CD4-positive, alpha-beta T cell (primary cell): ENCODE measurements around the gene NR3C1. TPM values are rescaled to one million over a fixed set of nuclear protein-coding genes. Genes with fewer than 3 reads are reported as not detected.
A peak's percentile ranks its signal among the peaks of the same experiment; 100 is the strongest.

Source experiments
- ATAC-seq: fragments of 200-7000 bp; cut with Tn5 transposase; one replicate; pipeline ENCODE4 v1.10.0; 2022; ENCODE audit warnings: mild to moderate bottlenecking; ENCODE audit not compliant: poor library complexity
- CTCF ChIA-PET: fragments of 350-600 bp; sonication (Branson Sonifier 250); formaldehyde crosslinking; loops from one replicate; lab custom pipeline; 2021; ENCODE audit warnings: antibody characterized with exemption, inconsistent platforms; lab: Charles Lee
- POLR2A ChIA-PET: fragments of 350-600 bp; sonication (Branson Sonifier 250); formaldehyde crosslinking; loops from one replicate; lab custom pipeline; 2021; ENCODE audit warnings: antibody characterized with exemption, inconsistent platforms; lab: Charles Lee
- DNase-seq, 14 experiments: peaks; one replicate each; pipeline ENCODE4 v3.0.0-alpha.2; 2013 to 2020; ENCODE audit warnings: mixed read lengths in 2 of 14
- H3K27ac ChIP-seq, 2 donors: one replicate each; pipeline versions ENCODE4 v1.5.1 to v1.7.0; 2013; ENCODE audit warnings: low read length in 2 of 2, low read depth in 1 of 2, mild to moderate bottlenecking in 1 of 2
- H3K27me3 ChIP-seq, 2 experiments: 1 replicate in 1 of 2; 2 replicates in 1 of 2; pipeline versions ENCODE4 v1.6.1 to v1.7.0; 2013; ENCODE audit warnings: low read length in 2 of 2, control low read depth in 1 of 2, mild to moderate bottlenecking in 1 of 2, moderate library complexity in 1 of 2; ENCODE audit not compliant: insufficient read depth in 2 of 2, control insufficient read depth in 1 of 2
- H3K36me3 ChIP-seq: one replicate; pipeline ENCODE4 v1.6.1; 2013; ENCODE audit warnings: low read length, control low read depth; ENCODE audit not compliant: insufficient read depth
- H3K4me1 ChIP-seq: one replicate; pipeline ENCODE4 v1.6.1; 2013; ENCODE audit warnings: low read length, control low read depth; ENCODE audit not compliant: insufficient read depth
- H3K4me3 ChIP-seq: one replicate; pipeline ENCODE4 v1.5.1; 2013; ENCODE audit warnings: mild to moderate bottlenecking, low read length, moderate library complexity
- H3K9me3 ChIP-seq, 2 experiments: 1 replicate in 1 of 2; 2 replicates in 1 of 2; pipeline versions ENCODE4 v1.6.1 to v1.7.0; 2013; ENCODE audit warnings: low read length in 2 of 2, mild to moderate bottlenecking in 2 of 2, control low read depth in 1 of 2, moderate library complexity in 1 of 2; ENCODE audit not compliant: control insufficient read depth in 1 of 2, insufficient read depth in 1 of 2
- H3K27ac Mint-ChIP-seq: one replicate; pipeline ENCODE4 v1.8.0; 2020; ENCODE audit warnings: mixed read lengths
- H3K27me3 Mint-ChIP-seq: one replicate; pipeline ENCODE4 v1.8.0; 2021; ENCODE audit warnings: mixed read lengths
- H3K36me3 Mint-ChIP-seq: one replicate; pipeline ENCODE4 v1.8.0; 2021; ENCODE audit warnings: low read depth, mixed read lengths
- H3K4me1 Mint-ChIP-seq: one replicate; pipeline ENCODE4 v1.8.0; 2021; ENCODE audit warnings: low read depth, mixed read lengths
- H3K4me3 Mint-ChIP-seq: one replicate; pipeline ENCODE4 v1.8.0; 2020; ENCODE audit warnings: mild to moderate bottlenecking, mixed read lengths
- H3K9me3 Mint-ChIP-seq: one replicate; pipeline ENCODE4 v1.8.0; 2020; ENCODE audit warnings: mixed read lengths
- CTCF ChIP-seq: fragments of 200-600 bp; IDR thresholded peaks from one replicate; pipeline ENCODE4 v1.8.0; 2022; ENCODE audit warnings: antibody characterized with exemption, mild to moderate bottlenecking
- intact Hi-C, 2 experiments: fragments of 100-400 bp; cut with DNase I in 1 of 2; cut with micrococcal nuclease in 1 of 2; formaldehyde crosslinking; loops; one replicate each; pipeline versions ENCODE4 v1.15.1 to v1.9.0; 2023 to 2025; cut with DNase I, micrococcal nuclease
- total RNA-seq, 174 experiments: library from RNA in 2 of 174; stranded (reverse) in 2 of 174; gene quantifications; one replicate each; pipeline ENCODE4 v1.2.3 and lab custom pipeline; 2021 to 2026

NR3C1 gene
- total RNA-seq, 2 experiments from 2014 or later = 168 to 191 TPM

- CTCF ChIA-PET = interaction anchor here (0.9 kb wide), 1 partner anchor 8 kb away, joined by 3 read pairs; no protein-coding TSS in a partner anchor
- Histone ChIP-seq H3K36me3 (peaks cover 8% of the 10 kb centered on the region), H3K9me3 (no peaks in the 10 kb centered on the region), H3K4me3 (no peak overlapping the region), H3K27ac (no peak overlapping the region), H3K27me3 (no peaks in the 10 kb centered on the region), H3K4me1 (peaks cover 7% of the 10 kb centered on the region)
- TF ChIP-seq CTCF = no peak
- ATAC-seq (no peak), DNase-seq (no peak)
- Mint-ChIP-seq H3K27me3 (no peaks in the 10 kb centered on the region), H3K27ac (peak overlapping the region; percentile 47), H3K36me3 (peaks cover 26% of the 10 kb centered on the region), H3K9me3 (no peaks in the 10 kb centered on the region), H3K4me3 (no peak overlapping the region), H3K4me1 (peaks cover 85% of the 10 kb centered on the region)
- POLR2A ChIA-PET = interaction anchor here (0.5 kb wide), 1 partner anchor 150 kb away, joined by 4 read pairs; no protein-coding TSS in a partner anchor
- intact Hi-C loops = no loop called here
These were observed 85.2 kb downstream of the NR3C1 start for GRCh38 chr5:143318270-143318669.

- no peak overlapping the region for H3K27ac ChIP-seq
- H3K9me3 ChIP-seq = no peaks in the 10 kb centered on the region
- peaks cover 20% of the 10 kb centered on the region for H3K36me3 ChIP-seq
- no peak for DNase-seq
- H3K4me1 ChIP-seq = peaks cover 3% of the 10 kb centered on the region
- TF ChIP-seq CTCF = no peak
- no peak overlapping the region for H3K4me3 Mint-ChIP-seq
- H3K4me1 Mint-ChIP-seq = peaks cover 73% of the 10 kb centered on the region
- no peak overlapping the region for H3K4me3 ChIP-seq
- intact Hi-C loops = no loop called here
- peaks cover 38% of the 10 kb centered on the region for H3K36me3 Mint-ChIP-seq
- no peak overlapping the region for H3K27ac Mint-ChIP-seq
- POLR2A ChIA-PET = no interaction called here
- H3K27me3 ChIP-seq = no peaks in the 10 kb centered on the region
- ATAC-seq = no peak
- no peaks in the 10 kb centered on the region for H3K27me3 Mint-ChIP-seq
- H3K9me3 Mint-ChIP-seq = no peaks in the 10 kb centered on the region
- CTCF ChIA-PET = interaction anchor here (0.9 to 1.0 kb wide), 2 partner anchors 9 to 74 kb away, joined by 3 read pairs; no protein-coding TSS in a partner anchor
These were observed 86.4 kb downstream of the NR3C1 start for GRCh38 chr5:143316844-143317631.

- H3K36me3 Mint-ChIP-seq = peaks cover 45% of the 10 kb centered on the region
- peaks cover 66% of the 10 kb centered on the region for H3K4me1 Mint-ChIP-seq
- TF ChIP-seq CTCF = no peak
- H3K27me3 Mint-ChIP-seq = no peaks in the 10 kb centered on the region
- H3K9me3 ChIP-seq = no peaks in the 10 kb centered on the region
- POLR2A ChIA-PET = no interaction called here
- no peak for DNase-seq
- H3K4me1 ChIP-seq = peaks cover 3% of the 10 kb centered on the region
- peaks cover 27% of the 10 kb centered on the region for H3K36me3 ChIP-seq
- no peaks in the 10 kb centered on the region for H3K9me3 Mint-ChIP-seq
- no peaks in the 10 kb centered on the region for H3K27me3 ChIP-seq
- ATAC-seq = no peak
- CTCF ChIA-PET = no interaction called here
- H3K27ac ChIP-seq = no peak overlapping the region
- no peak overlapping the region for H3K4me3 Mint-ChIP-seq
- H3K4me3 ChIP-seq = no peak overlapping the region
- no peak overlapping the region for H3K27ac Mint-ChIP-seq
- intact Hi-C loops = no loop called here
These were observed 87.1 kb downstream of the NR3C1 start for GRCh38 chr5:143316337-143316736.
